GM21717 (cell line): Measurements from ENCODE around the gene MSANTD1.

Source experiments
- ATAC-seq: cut with Tn5 transposase; IDR thresholded peaks from one replicate; pipeline ENCODE4 v1.9.1; 2021; ENCODE audit warnings: mild to moderate bottlenecking, moderate library complexity; ENCODE audit not compliant: unreplicated experiment

The MSANTD1 gene

GRCh38 chr4:3248811-3249661 is at the start of gene MSANTD1:
Gene MSANTD1 (plus strand): TSS chr4:3249159. CDS start chr4:3249223, 64 bp downstream.
- no peak for ATAC-seq

GRCh38 chr4:3199653-3200422 is 49.1 kb upstream of the MSANTD1 start:
- no peak for ATAC-seq

GRCh38 chr4:3200423-3201090 is 48.4 kb upstream of the MSANTD1 start:
- no peak for ATAC-seq

GRCh38 chr4:3201718-3202702 is 46.9 kb upstream of the MSANTD1 start:
- ATAC-seq, result peak; percentile 62

- peak; percentile 37 for ATAC-seq
Measured at GRCh38 chr4:3202836-3203820, 45.8 kb upstream of the MSANTD1 start.

- ATAC-seq, result no peak
Measured at GRCh38 chr4:3203971-3204431, 45.0 kb upstream of the MSANTD1 start.

GRCh38 chr4:3205995-3206394 is 43.0 kb upstream of the MSANTD1 start:
- no peak for ATAC-seq

GRCh38 chr4:3206439-3207100 is 42.4 kb upstream of the MSANTD1 start:
- no peak for ATAC-seq

- no peak for ATAC-seq
Measured at GRCh38 chr4:3207531-3208037, 41.4 kb upstream of the MSANTD1 start.

GRCh38 chr4:3208826-3209225 is 40.1 kb upstream of the MSANTD1 start:
- no peak for ATAC-seq

GRCh38 chr4:3209551-3210325 is 39.2 kb upstream of the MSANTD1 start:
- ATAC-seq, result no peak

- no peak for ATAC-seq
Measured at GRCh38 chr4:3210467-3210866, 38.5 kb upstream of the MSANTD1 start.

GRCh38 chr4:3211866-3212265 is 37.1 kb upstream of the MSANTD1 start:
- no peak for ATAC-seq

GRCh38 chr4:3212391-3213105 is 36.4 kb upstream of the MSANTD1 start:
- ATAC-seq, result no peak

- no peak for ATAC-seq
Measured at GRCh38 chr4:3213106-3213425, 35.9 kb upstream of the MSANTD1 start.

- ATAC-seq, result no peak
Measured at GRCh38 chr4:3213661-3214250, 35.2 kb upstream of the MSANTD1 start.

GRCh38 chr4:3215256-3215655 is 33.7 kb upstream of the MSANTD1 start:
- no peak for ATAC-seq
